AG09319 (cell line): ENCODE measurements around the gene LRRC27.

Source experiments
- DNase-seq: peaks from one replicate; pipeline ENCODE4 v3.0.0-alpha.2; 2010; ENCODE audit warnings: low read depth; ENCODE audit errors: extremely low read depth
- CTCF ChIP-seq: IDR thresholded peaks from 2 replicates; pipeline ENCODE4 v1.5.1; 2011; ENCODE audit warnings: low read depth, mild to moderate bottlenecking, inconsistent platforms, low read length, moderate library complexity

The LRRC27 gene

GRCh38 chr10:132369636-132370185, 37.7 kb downstream of the LRRC27 start:
- DNase-seq, result no peak
- TF ChIP-seq CTCF, result no peak

GRCh38 chr10:132370426-132371340, 38.7 kb downstream of the LRRC27 start:
- no peak for TF ChIP-seq CTCF
- DNase-seq, result no peak

- peak; percentile 31 for TF ChIP-seq CTCF
- DNase-seq, result no peak
Measured at GRCh38 chr10:132371641-132372081, 39.7 kb downstream of the LRRC27 start.

GRCh38 chr10:132372516-132373095, 40.6 kb downstream of the LRRC27 start:
- DNase-seq, result no peak
- TF ChIP-seq CTCF, result no peak

- no peak for DNase-seq
- TF ChIP-seq CTCF, result no peak
Measured at GRCh38 chr10:132373241-132373955, 41.4 kb downstream of the LRRC27 start.

GRCh38 chr10:132374176-132374575, 42.2 kb downstream of the LRRC27 start:
- TF ChIP-seq CTCF, result no peak
- no peak for DNase-seq

GRCh38 chr10:132374612-132375011, 42.6 kb downstream of the LRRC27 start:
- DNase-seq, result no peak
- no peak for TF ChIP-seq CTCF
